Liver (tissue), 2 donors: ENCODE data around the gene UBALD1.

Source experiments
- CTCF ChIP-seq: fragments of 150-350 bp; IDR thresholded peaks from 2 replicates; pipeline ENCODE4 v1.5.1; 2017; ENCODE audit warnings: improper control_type of control experiment, low read depth, low read length; ENCODE audit not compliant: missing input control
- FOXA1 ChIP-seq: IDR thresholded peaks from 2 replicates; pipeline ENCODE4 v1.6.1; 2016; ENCODE audit warnings: antibody characterized with exemption
- donor health status: healthy.

GRCh38 chr16:4606354-4606753 lies 8.3 kb downstream of the UBALD1 start:
- TF ChIP-seq CTCF (no peak), FOXA1 (no peak)
